ENCODE measurements around the gene FAM184A. TPM values are rescaled to one million over a fixed set of nuclear protein-coding genes. Genes with fewer than 3 reads are reported as not detected.

The FAM184A gene
- total and polyA plus RNA-seq, 8 donors = 1.8 to 6.4 (median 3.0) TPM

GRCh38 chr6:118993358-118993757 is 85.1 kb downstream of the FAM184A start:
- H3K36me3 ChIP-seq = no peaks in the 10 kb centered on the region
- FAIRE-seq = no peak
- intact Hi-C loops (cut with DNase I) = no loop called here
- no peak overlapping the region for H3K4me3 ChIP-seq
- TF ChIP-seq CTCF (IDR thresholded peaks at IDR 0.05) = no peak
- ATAC-seq = no peak
- H3K9me3 ChIP-seq = no peaks in the 10 kb centered on the region
- no peak for DNase-seq
- H3K27me3 ChIP-seq = no peaks in the 10 kb centered on the region
- 91 to 96% methylated on average over 1 of the region's 1 CpG for WGBS, 2 donors
- peaks cover 0 to 4% (median 0%) of the 10 kb centered on the region in 3 donors for H3K4me1 ChIP-seq
- no peak overlapping the region for H3K27ac ChIP-seq

GRCh38 chr6:118992186-118992795 is 86.2 kb downstream of the FAM184A start:
- no peak overlapping the region for H3K4me3 ChIP-seq
- peaks cover 0 to 4% (median 0%) of the 10 kb centered on the region in 3 donors for H3K4me1 ChIP-seq
- H3K27me3 ChIP-seq = no peaks in the 10 kb centered on the region
- H3K36me3 ChIP-seq = no peaks in the 10 kb centered on the region
- WGBS, 2 donors = 95 to 100% methylated on average over 4 of the region's 4 CpGs
- no peak for DNase-seq
- intact Hi-C loops (cut with DNase I) = no loop called here
- ATAC-seq = no peak
- no peak for TF ChIP-seq CTCF (IDR thresholded peaks at IDR 0.05)
- H3K9me3 ChIP-seq = no peaks in the 10 kb centered on the region
- H3K27ac ChIP-seq = no peak overlapping the region
- no peak for FAIRE-seq

GRCh38 chr6:118986312-118986711 is 92.2 kb downstream of the FAM184A start:
- TF ChIP-seq CTCF (IDR thresholded peaks at IDR 0.05) = no peak
- no peak overlapping the region for H3K27ac ChIP-seq
- intact Hi-C loops (cut with DNase I) = loop anchor here in 1 of 3 donors (10.0 kb wide), 1 partner anchor 118 kb away; no protein-coding TSS in a partner anchor
- no peaks in the 10 kb centered on the region for H3K4me1 ChIP-seq
- H3K27me3 ChIP-seq = no peaks in the 10 kb centered on the region
- H3K4me3 ChIP-seq = no peak overlapping the region
- WGBS, 2 donors = 97 to 98% methylated on average over 1 of the region's 1 CpG
- H3K9me3 ChIP-seq = no peaks in the 10 kb centered on the region
- DNase-seq (no peak), FAIRE-seq (no peak), ATAC-seq (no peak)
- no peaks in the 10 kb centered on the region for H3K36me3 ChIP-seq

- ATAC-seq (no peak), DNase-seq (no peak), FAIRE-seq (no peak)
- no peak for TF ChIP-seq CTCF (IDR thresholded peaks at IDR 0.05)
- Histone ChIP-seq H3K4me3 (no peak overlapping the region), H3K27me3 (no peaks in the 10 kb centered on the region), H3K36me3 (no peaks in the 10 kb centered on the region), H3K27ac (no peak overlapping the region), H3K9me3 (no peaks in the 10 kb centered on the region), H3K4me1 (no peaks in the 10 kb centered on the region)
- intact Hi-C loops (cut with DNase I) = loop anchor here in 1 of 3 donors (10.0 kb wide), 1 partner anchor 120 kb away; no protein-coding TSS in a partner anchor
- 90 to 92% methylated on average over 3 of the region's 3 CpGs for WGBS, 2 donors
These were observed 93.2 kb downstream of the FAM184A start for GRCh38 chr6:118985123-118985830.

- DNase-seq (no peak), FAIRE-seq (no peak), ATAC-seq (no peak)
- 95 to 98% methylated on average over 2 of the region's 2 CpGs for WGBS, 2 donors
- H3K4me3 ChIP-seq = no peak overlapping the region
- no peaks in the 10 kb centered on the region for H3K27me3 ChIP-seq
- TF ChIP-seq CTCF (IDR thresholded peaks at IDR 0.05) = no peak
- intact Hi-C loops (cut with DNase I) = loop anchor here in 1 of 3 donors (10.0 kb wide), 1 partner anchor 120 kb away; no protein-coding TSS in a partner anchor
- no peak overlapping the region for H3K27ac ChIP-seq
- H3K36me3 ChIP-seq = no peaks in the 10 kb centered on the region
- no peaks in the 10 kb centered on the region for H3K9me3 ChIP-seq
- no peaks in the 10 kb centered on the region for H3K4me1 ChIP-seq
These were observed 94.1 kb downstream of the FAM184A start for GRCh38 chr6:118984342-118984741.

Data from pancreas (tissue), 10 donors.